ENCODE data around the gene CACNG3. TPM values are rescaled to one million over a fixed set of nuclear protein-coding genes. Genes with fewer than 3 reads are reported as not detected.
"Not testable (repeated sequence)": the region's sequence is repeated elsewhere in the genome, so short reads cannot be mapped to it uniquely, and the experiment has no call there.

The CACNG3 gene
- total RNA-seq, 1 donor from 2014 or later = not detected

DNA sequence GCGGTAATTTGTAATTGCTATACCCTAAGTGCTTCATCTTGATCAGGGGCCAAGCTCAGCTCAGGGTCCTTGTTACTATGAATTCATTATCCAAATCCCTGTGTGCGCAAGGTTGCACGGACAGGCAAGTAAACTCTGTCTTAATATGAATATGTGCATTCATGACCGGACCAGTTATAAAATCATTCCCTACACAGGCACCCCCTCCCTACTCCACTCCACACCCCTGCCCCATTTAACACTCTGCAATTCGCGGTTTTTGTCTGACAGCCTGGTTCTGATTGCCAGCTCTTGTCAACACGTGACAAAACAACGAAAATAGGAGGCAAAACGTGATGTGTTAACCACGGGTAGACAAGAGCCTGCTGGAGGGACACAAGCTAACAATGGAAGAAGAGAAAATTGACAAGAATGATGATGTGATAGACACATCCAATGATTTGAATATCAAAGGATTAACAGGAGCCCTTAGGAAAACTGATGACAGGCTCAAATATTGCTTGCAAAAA, 76.5 kb downstream of the CACNG3 start:
- H3K27me3 Mint-ChIP-seq (ENCODE audit: unreplicated experiment) = peaks cover 9% of the 10 kb centered on the region
- no peaks in the 10 kb centered on the region for H3K4me1 Mint-ChIP-seq (ENCODE audit: unreplicated experiment)
- H3K27ac Mint-ChIP-seq (ENCODE audit: unreplicated experiment) = no peak overlapping the region
- TF ChIP-seq CTCF (IDR thresholded peaks at IDR 0.05; ENCODE audit: unreplicated experiment) = no peak
- no peaks in the 10 kb centered on the region for H3K36me3 Mint-ChIP-seq (ENCODE audit: low read depth, unreplicated experiment)
- H3K4me3 Mint-ChIP-seq (ENCODE audit: unreplicated experiment) = no peak overlapping the region
- no peaks in the 10 kb centered on the region for H3K9me3 Mint-ChIP-seq (ENCODE audit: unreplicated experiment)
- DNase-seq (ENCODE audit: low spot score) = no peak

- Mint-ChIP-seq H3K36me3 (ENCODE audit: low read depth, unreplicated experiment) (no peaks in the 10 kb centered on the region), H3K9me3 (ENCODE audit: unreplicated experiment) (no peaks in the 10 kb centered on the region), H3K27ac (ENCODE audit: unreplicated experiment) (no peak overlapping the region), H3K4me1 (ENCODE audit: unreplicated experiment) (no peaks in the 10 kb centered on the region), H3K4me3 (ENCODE audit: unreplicated experiment) (no peak overlapping the region), H3K27me3 (ENCODE audit: unreplicated experiment) (peaks cover 3% of the 10 kb centered on the region)
- no peak for DNase-seq (ENCODE audit: low spot score)
- TF ChIP-seq CTCF (IDR thresholded peaks at IDR 0.05; ENCODE audit: unreplicated experiment) = no peak
Observed at GRCh38 chr16:24336491-24336890, 80.4 kb downstream of the CACNG3 start.

GRCh38 chr16:24337013-24337412, 80.9 kb downstream of the CACNG3 start:
- Mint-ChIP-seq H3K27ac (ENCODE audit: unreplicated experiment) (no peak overlapping the region), H3K36me3 (ENCODE audit: low read depth, unreplicated experiment) (no peaks in the 10 kb centered on the region), H3K4me3 (ENCODE audit: unreplicated experiment) (no peak overlapping the region), H3K4me1 (ENCODE audit: unreplicated experiment) (no peaks in the 10 kb centered on the region), H3K27me3 (ENCODE audit: unreplicated experiment) (no peaks in the 10 kb centered on the region), H3K9me3 (ENCODE audit: unreplicated experiment) (no peaks in the 10 kb centered on the region)
- no peak for TF ChIP-seq CTCF (IDR thresholded peaks at IDR 0.05; ENCODE audit: unreplicated experiment)
- no peak for DNase-seq (ENCODE audit: low spot score)

GRCh38 chr16:24343829-24344228, 87.7 kb downstream of the CACNG3 start:
- not testable (repeated sequence) for H3K27me3 Mint-ChIP-seq (ENCODE audit: unreplicated experiment); H3K36me3 Mint-ChIP-seq (ENCODE audit: low read depth, unreplicated experiment); H3K4me1 Mint-ChIP-seq (ENCODE audit: unreplicated experiment); H3K9me3 Mint-ChIP-seq (ENCODE audit: unreplicated experiment); H3K27ac Mint-ChIP-seq (ENCODE audit: unreplicated experiment); DNase-seq (ENCODE audit: low spot score); H3K4me3 Mint-ChIP-seq (ENCODE audit: unreplicated experiment)

GRCh38 chr16:24344784-24345183, 88.6 kb downstream of the CACNG3 start:
- Mint-ChIP-seq H3K27ac (ENCODE audit: unreplicated experiment) (no peak overlapping the region), H3K36me3 (ENCODE audit: low read depth, unreplicated experiment) (no peaks in the 10 kb centered on the region), H3K4me3 (ENCODE audit: unreplicated experiment) (no peak overlapping the region), H3K4me1 (ENCODE audit: unreplicated experiment) (no peaks in the 10 kb centered on the region), H3K9me3 (ENCODE audit: unreplicated experiment) (no peaks in the 10 kb centered on the region), H3K27me3 (ENCODE audit: unreplicated experiment) (no peaks in the 10 kb centered on the region)
- no peak for DNase-seq (ENCODE audit: low spot score)
- no peak for TF ChIP-seq CTCF (IDR thresholded peaks at IDR 0.05; ENCODE audit: unreplicated experiment)

All from endothelial cell (in vitro differentiated cells).